ENCODE data around the gene MAP3K9.

MAP3K9 gene

DNA sequence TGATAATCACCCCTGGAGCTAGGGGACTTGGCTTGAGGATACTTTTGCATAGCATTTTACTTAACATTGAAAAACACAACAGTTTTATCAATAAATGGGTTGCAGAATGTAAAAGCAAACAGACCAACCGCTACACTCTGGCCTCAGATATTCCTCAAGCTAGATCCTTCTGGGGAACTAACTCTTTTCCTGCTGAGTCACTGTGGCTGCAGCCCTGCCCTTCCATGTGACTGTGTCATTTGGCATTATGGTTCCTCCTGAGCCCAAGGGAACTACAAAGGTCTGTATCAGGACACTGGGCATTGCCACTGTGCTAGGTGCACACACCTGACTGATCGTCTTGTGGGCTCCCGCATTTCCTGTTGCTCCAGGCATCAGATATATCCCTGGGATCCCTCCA is 111.0 kb downstream of the MAP3K9 start:
- no peaks in the 10 kb centered on the region for H3K27me3 Mint-ChIP-seq (ENCODE audit: low read depth)
- H3K36me3 Mint-ChIP-seq (ENCODE audit: low read depth): no peaks in the 10 kb centered on the region
- H3K4me3 Mint-ChIP-seq: no peak overlapping the region
- H3K4me1 Mint-ChIP-seq (ENCODE audit: low read depth): no peaks in the 10 kb centered on the region
- H3K27ac Mint-ChIP-seq: no peak overlapping the region
- no peaks in the 10 kb centered on the region for H3K9me3 Mint-ChIP-seq

DNA sequence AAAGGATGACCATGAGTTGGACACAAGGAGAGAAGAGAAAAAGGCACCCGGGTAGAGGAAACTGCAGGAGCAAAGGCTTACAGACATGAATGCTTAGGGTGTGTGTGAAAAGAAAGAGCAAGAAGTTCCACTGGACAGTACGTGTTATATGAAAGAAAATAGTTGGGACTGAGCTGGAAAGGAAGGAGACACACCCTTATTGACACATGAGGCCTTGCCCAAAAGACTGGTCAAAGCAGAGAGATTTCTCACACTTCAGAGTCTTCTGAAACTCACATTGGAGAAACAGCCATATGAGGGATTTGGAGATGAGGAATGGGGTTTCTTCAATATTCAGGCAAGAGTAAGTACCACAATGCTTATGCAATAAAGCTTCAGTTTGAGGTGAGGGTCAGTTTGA is 111.6 kb downstream of the MAP3K9 start:
- Mint-ChIP-seq H3K9me3 (no peaks in the 10 kb centered on the region), H3K27me3 (ENCODE audit: low read depth) (no peaks in the 10 kb centered on the region), H3K27ac (no peak overlapping the region), H3K4me1 (ENCODE audit: low read depth) (no peaks in the 10 kb centered on the region), H3K4me3 (no peak overlapping the region), H3K36me3 (ENCODE audit: low read depth) (no peaks in the 10 kb centered on the region)

GRCh38 chr14:70696026-70696425 is 113.3 kb downstream of the MAP3K9 start:
- H3K4me1 Mint-ChIP-seq (ENCODE audit: low read depth): no peaks in the 10 kb centered on the region
- no peaks in the 10 kb centered on the region for H3K27me3 Mint-ChIP-seq (ENCODE audit: low read depth)
- H3K9me3 Mint-ChIP-seq: no peaks in the 10 kb centered on the region
- H3K36me3 Mint-ChIP-seq (ENCODE audit: low read depth): no peaks in the 10 kb centered on the region
- H3K4me3 Mint-ChIP-seq: no peak overlapping the region
- H3K27ac Mint-ChIP-seq: no peak overlapping the region

DNA sequence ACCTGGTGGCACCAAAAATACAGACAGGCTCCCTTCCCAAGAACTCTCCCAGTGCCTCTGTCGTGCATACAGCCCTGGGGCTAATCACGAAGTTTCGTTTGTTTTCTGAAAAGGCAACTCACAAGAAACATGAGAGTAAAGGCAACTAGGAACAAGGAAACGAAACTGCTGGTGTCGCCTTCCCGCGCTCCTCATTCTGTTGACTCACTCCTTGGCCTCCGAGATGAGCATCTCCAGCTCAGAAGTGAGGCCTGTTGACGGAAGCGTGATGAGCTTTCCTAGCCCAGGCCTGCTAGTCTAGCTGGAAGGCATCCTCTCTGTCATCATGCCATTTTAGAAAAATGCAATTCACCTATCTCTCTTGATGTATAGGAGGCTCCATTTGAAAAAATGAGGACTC is 117.1 kb downstream of the MAP3K9 start:
- Mint-ChIP-seq H3K36me3 (ENCODE audit: low read depth) (no peaks in the 10 kb centered on the region), H3K27ac (no peak overlapping the region), H3K9me3 (no peaks in the 10 kb centered on the region), H3K4me1 (ENCODE audit: low read depth) (no peaks in the 10 kb centered on the region), H3K4me3 (no peak overlapping the region), H3K27me3 (ENCODE audit: low read depth) (no peaks in the 10 kb centered on the region)

- H3K27me3 Mint-ChIP-seq (ENCODE audit: low read depth): no peaks in the 10 kb centered on the region
Measured at GRCh38 chr14:70685474-70686197, 123.7 kb downstream of the MAP3K9 start.

GRCh38 chr14:70683983-70684382 is 125.3 kb downstream of the MAP3K9 start:
- Mint-ChIP-seq H3K27me3 (ENCODE audit: low read depth) (no peaks in the 10 kb centered on the region), H3K36me3 (ENCODE audit: low read depth) (no peaks in the 10 kb centered on the region), H3K9me3 (no peaks in the 10 kb centered on the region), H3K27ac (no peak overlapping the region), H3K4me3 (no peak overlapping the region), H3K4me1 (ENCODE audit: low read depth) (no peaks in the 10 kb centered on the region)

More at GRCh38 chr14:70685474-70686197, 123.7 kb downstream of the MAP3K9 start:
- Mint-ChIP-seq H3K36me3 (ENCODE audit: low read depth) (no peaks in the 10 kb centered on the region), H3K9me3 (no peaks in the 10 kb centered on the region), H3K4me1 (ENCODE audit: low read depth) (no peaks in the 10 kb centered on the region), H3K4me3 (no peak overlapping the region), H3K27ac (no peak overlapping the region)

GRCh38 chr14:70680748-70681147 is 128.6 kb downstream of the MAP3K9 start:
- Mint-ChIP-seq H3K27ac (no peak overlapping the region), H3K4me3 (no peak overlapping the region), H3K36me3 (ENCODE audit: low read depth) (peaks cover 2% of the 10 kb centered on the region), H3K9me3 (no peaks in the 10 kb centered on the region), H3K4me1 (ENCODE audit: low read depth) (no peaks in the 10 kb centered on the region), H3K27me3 (ENCODE audit: low read depth) (no peaks in the 10 kb centered on the region)

DNA sequence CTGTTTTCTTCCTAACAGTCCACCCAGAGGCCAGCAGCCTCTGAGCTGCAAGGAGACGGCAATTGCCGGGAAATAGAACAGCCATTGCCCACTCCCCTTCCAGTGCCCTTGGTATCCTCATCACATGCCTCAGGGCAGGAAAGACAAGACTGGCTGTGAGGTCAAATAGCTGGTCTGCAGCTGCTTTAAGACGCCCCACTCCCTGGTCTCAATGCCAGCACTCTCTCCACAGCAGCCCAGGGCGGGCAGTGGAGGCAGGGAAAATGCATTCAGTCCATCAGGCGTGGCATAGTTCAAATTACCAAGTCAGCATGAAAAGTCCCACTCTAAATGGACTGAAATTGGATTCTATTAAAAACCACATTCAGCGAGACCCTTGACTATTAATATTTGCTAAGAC is 132.0 kb downstream of the MAP3K9 start:
- Mint-ChIP-seq H3K27ac (no peak overlapping the region), H3K4me3 (no peak overlapping the region), H3K4me1 (ENCODE audit: low read depth) (no peaks in the 10 kb centered on the region), H3K36me3 (ENCODE audit: low read depth) (peaks cover 4% of the 10 kb centered on the region), H3K9me3 (no peaks in the 10 kb centered on the region), H3K27me3 (ENCODE audit: low read depth) (no peaks in the 10 kb centered on the region)
